Stomach (tissue), 9 donors: ENCODE results near the gene RIN2. TPM values are rescaled to one million over a fixed set of nuclear protein-coding genes. Genes with fewer than 3 reads are reported as not detected.

Experiments
- DNase-seq, 2 donors: peaks; one replicate each; pipeline versions ENCODE4 v3.0.0 to v3.0.0-alpha.2; 2013 to 2019
- H3K27ac ChIP-seq, 5 donors: fragments of 200-600 bp in 4 of 5; sonication (generic) in 4 of 5; one replicate each; pipeline ENCODE4 v1.5.1; 2013 to 2019; ENCODE audit warnings: mild to moderate bottlenecking in 1 of 5, moderate library complexity in 1 of 5
- H3K27me3 ChIP-seq, 3 donors: fragments of 200-600 bp; sonication (generic); one replicate each; pipeline ENCODE4 v1.5.1; 2017 to 2019; ENCODE audit warnings: mixed run types in 1 of 3
- H3K36me3 ChIP-seq, 4 donors: fragments of 200-600 bp; sonication (generic); 1 replicate in 3 of 4; 2 replicates in 1 of 4; pipeline ENCODE4 v1.5.1; 2016 to 2019
- H3K4me1 ChIP-seq, 4 donors: fragments of 200-600 bp; sonication (generic); one replicate each; pipeline ENCODE4 v1.5.1; 2016 to 2019
- H3K4me3 ChIP-seq, 4 donors: fragments of 200-600 bp; sonication (generic) in 3 of 4; one replicate each; pipeline ENCODE4 v1.5.1; 2016 to 2019; ENCODE audit warnings: mild to moderate bottlenecking in 1 of 4
- H3K9me3 ChIP-seq, 4 donors: fragments of 200-600 bp; sonication (generic); one replicate each; pipeline ENCODE4 v1.5.1; 2016 to 2019
- CTCF ChIP-seq, 7 experiments: fragments of 450-650 bp in 4 of 7; fragments of 200-600 bp in 3 of 7; sonication (generic) in 3 of 7; IDR thresholded peaks; one replicate each; pipeline ENCODE4 v1.5.1; 2016 to 2019; ENCODE audit warnings: antibody characterized with exemption in 7 of 7, control low read depth in 2 of 7, mild to moderate bottlenecking in 1 of 7
- EP300 ChIP-seq: sonication (generic); formaldehyde crosslinking; IDR thresholded peaks from one replicate; pipeline ENCODE4 v1.6.1; 2017; ENCODE audit warnings: antibody characterized with exemption
- POLR2A ChIP-seq, 4 donors: fragments of 450-650 bp; IDR thresholded peaks; one replicate each; pipeline ENCODE4 v1.6.1; 2016; ENCODE audit warnings: antibody characterized with exemption in 4 of 4, control low read depth in 2 of 4, mild to moderate bottlenecking in 1 of 4, moderate library complexity in 1 of 4
- POLR2AphosphoS5 ChIP-seq, 3 donors: sonication (generic); formaldehyde crosslinking; IDR thresholded peaks; one replicate each; pipeline ENCODE4 v1.6.1; 2016; ENCODE audit warnings: antibody characterized with exemption in 3 of 3
- WGBS, 5 donors: extraction: QIAGEN DNeasy Blood & Tissue Kit in 3 of 5; methylation state at CpG; one replicate each; pipeline versions ENCODE4 v1.1.5 to v1.1.7; 2013 to 2018; 5-methylcytosine and 5-hydroxymethylcytosine counted together
- intact Hi-C: fragments of 100-400 bp; cut with DNase I; formaldehyde crosslinking; loops from one replicate; pipeline ENCODE4 v1.15.1; 2023; ENCODE audit warnings: low total_unique reads
- polyA plus RNA-seq, 3 donors: library from polyadenylated mRNA; stranded (reverse); fragments of 200-250 nt; gene quantifications; one replicate each; pipeline ENCODE4 v1.2.3, GENCODE V29; 2013
- total RNA-seq, 5 donors: library from RNA; depleted of rRNA; stranded (reverse); fragments of >200 nt; gene quantifications; one replicate each; pipeline versions ENCODE4 v1.1.0 to v1.2.3, GENCODE V29; 2014 to 2016
- donor health status: healthy with polysubstance abuse.
- donor health status: Bipolar disorder and iron deficiency.
- donor health status: healthy.

RIN2 gene
- total and polyA plus RNA-seq, 8 donors = 9.9 to 82.7 (median 27.0) TPM

GRCh38 chr20:19712721-19713260 lies 45.3 kb upstream of the RIN2 start:
- intact Hi-C loops = no loop called here
- WGBS, 5 donors = 38 to 54% (median 43%) methylated on average over 4 of the region's 4 CpGs
- DNase-seq = peak in 1 of 2 donors; percentile 32
- Histone ChIP-seq H3K27ac (no peak overlapping the region), H3K36me3 (no peaks in the 10 kb centered on the region), H3K27me3 (no peaks in the 10 kb centered on the region), H3K4me3 (no peak overlapping the region), H3K4me1 (peaks cover 0 to 30% (median 15%) of the 10 kb centered on the region in 4 donors), H3K9me3 (peaks cover 0 to 8% (median 0%) of the 10 kb centered on the region in 4 donors)
- TF ChIP-seq POLR2AphosphoS5 (IDR thresholded peaks at IDR 0.05) (peak in 1 of 3 donors; percentile 59), POLR2A (IDR thresholded peaks at IDR 0.05) (no peak), CTCF (IDR thresholded peaks at IDR 0.05) (no peak)

GRCh38 chr20:19713822-19714578 lies 44.1 kb upstream of the RIN2 start:
- intact Hi-C loops = no loop called here
- peak in 1 of 2 donors; percentile 69 for DNase-seq
- no peak overlapping the region for H3K27ac ChIP-seq

GRCh38 chr20:19714579-19714840 lies 43.5 kb upstream of the RIN2 start:
- H3K4me1 ChIP-seq = peaks cover 0 to 29% (median 15%) of the 10 kb centered on the region in 4 donors
- intact Hi-C loops = no loop called here
- no peaks in the 10 kb centered on the region for H3K36me3 ChIP-seq
- WGBS, 5 donors = 39 to 73% (median 54%) methylated on average over 1 of the region's 1 CpG
- no peak overlapping the region for H3K4me3 ChIP-seq
- no peak overlapping the region for H3K27ac ChIP-seq
- DNase-seq = no peak
- peaks cover 0 to 8% (median 0%) of the 10 kb centered on the region in 4 donors for H3K9me3 ChIP-seq
- TF ChIP-seq EP300 = no peak
- no peak for TF ChIP-seq POLR2AphosphoS5 (IDR thresholded peaks at IDR 0.05)
- no peak for TF ChIP-seq POLR2A (IDR thresholded peaks at IDR 0.05)
- no peak for TF ChIP-seq CTCF (IDR thresholded peaks at IDR 0.05)
- no peaks in the 10 kb centered on the region for H3K27me3 ChIP-seq

More at GRCh38 chr20:19713822-19714578, 44.1 kb upstream of the RIN2 start:
- peaks cover 0 to 8% (median 0%) of the 10 kb centered on the region in 4 donors for H3K9me3 ChIP-seq
- no peaks in the 10 kb centered on the region for H3K36me3 ChIP-seq
- no peaks in the 10 kb centered on the region for H3K27me3 ChIP-seq
- peaks cover 0 to 30% (median 15%) of the 10 kb centered on the region in 4 donors for H3K4me1 ChIP-seq
- H3K4me3 ChIP-seq = no peak overlapping the region
- TF ChIP-seq CTCF (IDR thresholded peaks at IDR 0.05) = no peak
- no peak for TF ChIP-seq POLR2AphosphoS5 (IDR thresholded peaks at IDR 0.05)
- no peak for TF ChIP-seq POLR2A (IDR thresholded peaks at IDR 0.05)
- TF ChIP-seq EP300 = no peak
- 48 to 85% (median 72%) methylated on average over 2 of the region's 2 CpGs for WGBS, 5 donors

- no peak for TF ChIP-seq CTCF (IDR thresholded peaks at IDR 0.05)
- TF ChIP-seq POLR2A (IDR thresholded peaks at IDR 0.05) = no peak
- no peak for TF ChIP-seq POLR2AphosphoS5 (IDR thresholded peaks at IDR 0.05)
- no peak for TF ChIP-seq EP300
- H3K4me3 ChIP-seq = no peak overlapping the region
- WGBS, 5 donors = 93 to 99% (median 98%) methylated on average over 3 of the region's 3 CpGs
- peaks cover 0 to 8% (median 0%) of the 10 kb centered on the region in 4 donors for H3K9me3 ChIP-seq
- DNase-seq = no peak
- intact Hi-C loops = no loop called here
- no peaks in the 10 kb centered on the region for H3K36me3 ChIP-seq
- H3K27me3 ChIP-seq = no peaks in the 10 kb centered on the region
- peaks cover 0 to 14% (median 5%) of the 10 kb centered on the region in 4 donors for H3K4me1 ChIP-seq
- no peak overlapping the region for H3K27ac ChIP-seq
Measured at GRCh38 chr20:19715986-19716385, 42.1 kb upstream of the RIN2 start.
